ENCODE results near the gene DAPK2. TPM values are rescaled to one million over a fixed set of nuclear protein-coding genes. Genes with fewer than 3 reads are reported as not detected.
"Not testable (repeated sequence)": the region's sequence is repeated elsewhere in the genome, so short reads cannot be mapped to it uniquely, and the experiment has no call there.

Gene DAPK2
- total RNA-seq, 2 experiments from 2014 or later = 3.2 to 3.7 TPM

GRCh38 chr15:63972801-63973200 lies 73.5 kb downstream of the DAPK2 start:
- Mint-ChIP-seq H3K27ac (no peak overlapping the region), H3K9me3 (no peaks in the 10 kb centered on the region), H3K36me3 (ENCODE audit: low read depth) (peaks cover 2% of the 10 kb centered on the region), H3K27me3 (no peaks in the 10 kb centered on the region), H3K4me1 (peaks cover 43% of the 10 kb centered on the region), H3K4me3 (no peak overlapping the region)
- DNase-seq = no peak
- ChIA-PET POLR2A (no interaction called here), CTCF (interaction anchor here (1.0 kb wide), 1 partner anchor 74 kb away, joined by 3 read pairs; the partner anchor contains the start of gene DAPK2)

- Mint-ChIP-seq H3K36me3 (ENCODE audit: low read depth) (peaks cover 2% of the 10 kb centered on the region), H3K27ac (peak overlapping the region; percentile 96), H3K4me1 (peaks cover 47% of the 10 kb centered on the region), H3K4me3 (no peak overlapping the region), H3K27me3 (no peaks in the 10 kb centered on the region), H3K9me3 (no peaks in the 10 kb centered on the region)
- no peak for DNase-seq
- ChIA-PET POLR2A (interaction anchor here (1.1 to 2.4 kb wide), 5 partner anchors 9 to 139 kb away, joined by 3 to 11 read pairs (median 5); partner anchors contain the start of genes CIAO2A and HERC1), CTCF (interaction anchor here (0.9 to 5.1 kb wide), 6 partner anchors 10 to 220 kb away, joined by 3 to 32 read pairs (median 6); partner anchors contain the start of gene DAPK2)
Observed at GRCh38 chr15:63971904-63972303, 74.4 kb downstream of the DAPK2 start.

GRCh38 chr15:63971427-63971805 lies 74.9 kb downstream of the DAPK2 start:
- no peaks in the 10 kb centered on the region for H3K9me3 Mint-ChIP-seq
- DNase-seq = peak; percentile 76
- peak overlapping the region; percentile 65 for H3K4me3 Mint-ChIP-seq
- H3K27ac Mint-ChIP-seq = peak overlapping the region; percentile 96
- H3K36me3 Mint-ChIP-seq (ENCODE audit: low read depth) = peaks cover 2% of the 10 kb centered on the region
- H3K4me1 Mint-ChIP-seq = peaks cover 47% of the 10 kb centered on the region
- ChIA-PET CTCF (interaction anchor here (0.9 to 5.1 kb wide), 6 partner anchors 10 to 219 kb away, joined by 3 to 32 read pairs (median 6); partner anchors contain the start of genes CIAO2A and DAPK2), POLR2A (interaction anchor here (0.9 to 2.4 kb wide), 7 partner anchors 10 to 138 kb away, joined by 3 to 11 read pairs (median 5); partner anchors contain the start of genes CIAO2A and HERC1)
- no peaks in the 10 kb centered on the region for H3K27me3 Mint-ChIP-seq

GRCh38 chr15:63970621-63971426 lies 75.5 kb downstream of the DAPK2 start:
- Mint-ChIP-seq H3K4me3 (peak overlapping the region; percentile 65), H3K27me3 (no peaks in the 10 kb centered on the region), H3K4me1 (peaks cover 47% of the 10 kb centered on the region), H3K9me3 (no peaks in the 10 kb centered on the region), H3K27ac (peak overlapping the region; percentile 96), H3K36me3 (ENCODE audit: low read depth) (peaks cover 2% of the 10 kb centered on the region)
- ChIA-PET POLR2A (interaction anchor here (0.6 to 2.4 kb wide), 10 partner anchors 10 to 138 kb away, joined by 3 to 11 read pairs (median 4); partner anchors contain the start of genes CIAO2A and HERC1), CTCF (interaction anchor here (0.9 to 5.1 kb wide), 8 partner anchors 11 to 219 kb away, joined by 3 to 32 read pairs (median 4); partner anchors contain the start of genes CIAO2A and DAPK2)
- DNase-seq = peak; percentile 47

GRCh38 chr15:63969652-63970421 lies 76.4 kb downstream of the DAPK2 start:
- Mint-ChIP-seq H3K27me3 (no peaks in the 10 kb centered on the region), H3K9me3 (no peaks in the 10 kb centered on the region), H3K4me1 (peaks cover 47% of the 10 kb centered on the region), H3K36me3 (ENCODE audit: low read depth) (peaks cover 2% of the 10 kb centered on the region), H3K27ac (peak overlapping the region; percentile 96), H3K4me3 (no peak overlapping the region)
- POLR2A ChIA-PET = interaction anchor here (1.1 to 2.4 kb wide), 6 partner anchors 22 to 137 kb away, joined by 3 to 11 read pairs (median 5); partner anchors contain the start of genes CIAO2A and HERC1
- CTCF ChIA-PET = interaction anchor here (1.0 to 5.1 kb wide), 6 partner anchors 24 to 218 kb away, joined by 3 to 32 read pairs (median 6); partner anchors contain the start of genes CIAO2A and DAPK2
- no peak for DNase-seq

- peaks cover 1% of the 10 kb centered on the region for H3K27me3 Mint-ChIP-seq
- ChIA-PET CTCF (interaction anchor here (1.4 to 5.1 kb wide), 2 partner anchors 23 to 217 kb away, joined by 5 to 32 read pairs; no protein-coding TSS in a partner anchor), POLR2A (interaction anchor here (1.3 kb wide), 1 partner anchor 13 kb away, joined by 3 read pairs; no protein-coding TSS in a partner anchor)
- no peaks in the 10 kb centered on the region for H3K9me3 Mint-ChIP-seq
- DNase-seq = no peak
- peaks cover 5% of the 10 kb centered on the region for H3K36me3 Mint-ChIP-seq (ENCODE audit: low read depth)
- no peak overlapping the region for H3K27ac Mint-ChIP-seq
- H3K4me1 Mint-ChIP-seq = peaks cover 47% of the 10 kb centered on the region
- no peak overlapping the region for H3K4me3 Mint-ChIP-seq
Observed at GRCh38 chr15:63968700-63969099, 77.6 kb downstream of the DAPK2 start.

- Mint-ChIP-seq H3K4me3 (no peak overlapping the region), H3K36me3 (ENCODE audit: low read depth) (peaks cover 5% of the 10 kb centered on the region), H3K9me3 (no peaks in the 10 kb centered on the region), H3K4me1 (peaks cover 47% of the 10 kb centered on the region), H3K27me3 (peaks cover 5% of the 10 kb centered on the region), H3K27ac (no peak overlapping the region)
- POLR2A ChIA-PET = interaction anchor here (1.3 kb wide), 1 partner anchor 14 kb away, joined by 3 read pairs; no protein-coding TSS in a partner anchor
- DNase-seq = no peak
- CTCF ChIA-PET = interaction anchor here (1.0 to 5.1 kb wide), 3 partner anchors 22 to 216 kb away, joined by 3 to 32 read pairs (median 5); partner anchors contain the start of gene DAPK2
Observed at GRCh38 chr15:63968122-63968524, 78.2 kb downstream of the DAPK2 start.

GRCh38 chr15:63967616-63968015 lies 78.7 kb downstream of the DAPK2 start:
- H3K4me1 Mint-ChIP-seq = peaks cover 47% of the 10 kb centered on the region
- POLR2A ChIA-PET = interaction anchor here (1.3 kb wide), 1 partner anchor 14 kb away, joined by 3 read pairs; no protein-coding TSS in a partner anchor

GRCh38 chr15:63962947-63963721 lies 83.2 kb downstream of the DAPK2 start:
- H3K9me3 Mint-ChIP-seq; H3K4me3 Mint-ChIP-seq; H3K36me3 Mint-ChIP-seq (ENCODE audit: low read depth); H3K4me1 Mint-ChIP-seq; H3K27ac Mint-ChIP-seq; POLR2A ChIA-PET; CTCF ChIA-PET; DNase-seq: not testable (repeated sequence)
- H3K27me3 Mint-ChIP-seq = peaks cover 29% of the 10 kb centered on the region

More at GRCh38 chr15:63967616-63968015, 78.7 kb downstream of the DAPK2 start:
- no peaks in the 10 kb centered on the region for H3K9me3 Mint-ChIP-seq
- no peak overlapping the region for H3K27ac Mint-ChIP-seq
- peaks cover 5% of the 10 kb centered on the region for H3K36me3 Mint-ChIP-seq (ENCODE audit: low read depth)
- DNase-seq = no peak
- CTCF ChIA-PET = interaction anchor here (1.0 to 5.1 kb wide), 3 partner anchors 22 to 216 kb away, joined by 3 to 32 read pairs (median 5); partner anchors contain the start of gene DAPK2
- peaks cover 5% of the 10 kb centered on the region for H3K27me3 Mint-ChIP-seq
- H3K4me3 Mint-ChIP-seq = no peak overlapping the region

- Mint-ChIP-seq H3K9me3 (peaks cover 7% of the 10 kb centered on the region), H3K4me3 (no peak overlapping the region), H3K27ac (no peak overlapping the region), H3K27me3 (peaks cover 17% of the 10 kb centered on the region), H3K4me1 (peaks cover 5% of the 10 kb centered on the region), H3K36me3 (ENCODE audit: low read depth) (no peaks in the 10 kb centered on the region)
- ChIA-PET CTCF (interaction anchor here (2.6 kb wide), 1 partner anchor 8 kb away, joined by 8 read pairs; no protein-coding TSS in a partner anchor), POLR2A (no interaction called here)
- no peak for DNase-seq
Observed at GRCh38 chr15:63953524-63953923, 92.8 kb downstream of the DAPK2 start.

GRCh38 chr15:63950911-63951481 lies 95.3 kb downstream of the DAPK2 start:
- Mint-ChIP-seq H3K9me3 (no peaks in the 10 kb centered on the region), H3K4me1 (peaks cover 8% of the 10 kb centered on the region), H3K27ac (no peak overlapping the region), H3K4me3 (no peak overlapping the region), H3K36me3 (ENCODE audit: low read depth) (no peaks in the 10 kb centered on the region), H3K27me3 (peaks cover 16% of the 10 kb centered on the region)
- CTCF ChIA-PET = interaction anchor here (1.7 kb wide), 1 partner anchor 95 kb away, joined by 6 read pairs; the partner anchor contains the start of gene DAPK2
- DNase-seq = no peak
- POLR2A ChIA-PET = no interaction called here

All from activated CD4-positive, alpha-beta memory T cell treated with anti-CD3 and anti-CD28 coated beads, Interleukin-2, amount 10 ng/mL, durations not matched to agents 7 days and 5 days (primary cell).